ENCODE data around the gene APPL1. TPM values are rescaled to one million over a fixed set of nuclear protein-coding genes. Genes with fewer than 3 reads are reported as not detected.

APPL1 gene
- total and polyA plus RNA-seq, 2 donors (not counting 3 experiments of a cell fraction or from before 2014, with no cell fraction given), result 9.2 to 28.8 TPM

- H4K20me1 ChIP-seq (replicated peaks; ENCODE audit: control insufficient read depth, extremely low read depth, insufficient read depth, low read length), result peaks cover 2% of the 10 kb centered on the region
- no peaks in the 10 kb centered on the region for H3K9me3 ChIP-seq (replicated peaks; ENCODE audit: control insufficient read depth, insufficient read depth, low read length)
- H2AFZ ChIP-seq (ENCODE audit: low read depth, low read length), result no peak overlapping the region
- no peak overlapping the region for H3K27ac ChIP-seq (ENCODE audit: insufficient read depth, low read depth, low read length)
- POLR2A ChIA-PET, result no interaction called here
- no TSS peak for BruUV-seq (replicated peaks)
- TF ChIP-seq POLR2A (IDR thresholded peaks at IDR 0.05; ENCODE audit: low read depth, low read length), result no peak
- TF ChIP-seq, protein P1, sequence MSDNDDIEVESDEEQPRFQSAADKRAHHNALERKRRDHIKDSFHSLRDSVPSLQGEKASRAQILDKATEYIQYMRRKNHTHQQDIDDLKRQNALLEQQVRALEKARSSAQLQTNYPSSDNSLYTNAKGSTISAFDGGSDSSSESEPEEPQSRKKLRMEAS (IDR thresholded peaks at IDR 0.05; ENCODE audit: insufficient read depth, insufficient read length), result no peak
- TF ChIP-seq JUN (IDR thresholded peaks at IDR 0.05; ENCODE audit: borderline replicate concordance, insufficient read depth, insufficient read length, low read depth), result no peak
- no peak for TF ChIP-seq EZH2 (IDR thresholded peaks at IDR 0.05; ENCODE audit: borderline replicate concordance, low read depth, low read length, severe bottlenecking)
- TF ChIP-seq POLR2AphosphoS5 (IDR thresholded peaks at IDR 0.05; ENCODE audit: insufficient read depth, low read depth, low read length), result no peak
- H3K4me2 ChIP-seq (ENCODE audit: insufficient read depth, low read length), result no peak overlapping the region
- FAIRE-seq, result no peak
- CTCF ChIA-PET, result interaction anchor here (1.0 kb wide), 1 partner anchor 8 kb away, joined by 3 read pairs; no protein-coding TSS in a partner anchor
- no peaks in the 10 kb centered on the region for H3K9me1 ChIP-seq (replicated peaks; ENCODE audit: control insufficient read depth, extremely low read depth, insufficient read depth, low read length)
- no peaks in the 10 kb centered on the region for H3K79me2 ChIP-seq (ENCODE audit: control insufficient read depth, insufficient read depth, low read length)
- no peak for DNase-seq (ENCODE audit: low read depth, low spot score)
- dilution Hi-C loops (cut with MboI; ENCODE audit: extremely low pct_ligation_motif_present, low sequenced_read_pairs) (no loop called here), intact Hi-C loops (cut with micrococcal nuclease) (no loop called here)
- H3K4me3 ChIP-seq (replicated peaks in 1 of 3; ENCODE audit: insufficient read depth in 1 of 3, low read depth in 1 of 3, low read length in 3 of 3), result no peak overlapping the region
- no peaks in the 10 kb centered on the region for H3K27me3 ChIP-seq (ENCODE audit: control insufficient read depth in 2 of 2, insufficient read depth in 2 of 2, low read length in 2 of 2)
- H3K9ac ChIP-seq (replicated peaks; ENCODE audit: extremely low read depth, insufficient read depth, low read length), result no peak overlapping the region
- H3K36me3 ChIP-seq (ENCODE audit: control insufficient read depth in 2 of 2, extremely low read depth in 1 of 2, insufficient read depth in 2 of 2, low read length in 2 of 2), result peaks cover 3 to 4% of the 10 kb centered on the region in 2 experiments
- H3K4me1 ChIP-seq (ENCODE audit: control insufficient read depth, extremely low read depth, insufficient read depth, low read length), result peaks cover 10% of the 10 kb centered on the region
These were observed 34.4 kb downstream of the APPL1 start for GRCh38 chr3:57261929-57262328.

DNA sequence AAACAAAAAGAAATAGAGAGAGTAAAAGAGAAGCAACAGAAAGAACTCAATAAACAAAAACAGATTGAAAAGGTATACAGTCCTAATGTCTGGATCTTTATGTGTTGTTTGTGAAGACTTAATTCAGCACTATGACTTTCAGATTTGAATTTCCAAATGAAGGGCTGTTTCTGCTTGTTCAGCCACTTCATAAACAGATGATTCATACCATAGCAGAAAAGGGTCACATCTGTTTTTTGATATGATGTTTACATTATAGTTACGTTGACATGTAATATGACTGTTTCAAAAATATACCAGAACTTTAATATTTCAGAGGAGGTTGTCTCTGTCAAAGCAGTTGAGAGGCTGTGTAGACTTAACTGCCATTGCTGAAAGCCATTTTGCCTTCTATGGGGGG, 40.9 kb downstream of the APPL1 start:
- no peak for DNase-seq (ENCODE audit: low read depth, low spot score)
- POLR2A ChIA-PET, result no interaction called here
- Histone ChIP-seq H3K4me2 (ENCODE audit: insufficient read depth, low read length) (no peak overlapping the region), H2AFZ (ENCODE audit: low read depth, low read length) (no peak overlapping the region), H3K4me1 (ENCODE audit: control insufficient read depth, extremely low read depth, insufficient read depth, low read length) (no peaks in the 10 kb centered on the region), H3K27me3 (ENCODE audit: control insufficient read depth in 2 of 2, insufficient read depth in 2 of 2, low read length in 2 of 2) (no peaks in the 10 kb centered on the region), H3K36me3 (ENCODE audit: control insufficient read depth in 2 of 2, extremely low read depth in 1 of 2, insufficient read depth in 2 of 2, low read length in 2 of 2) (peaks cover 0 to 12% of the 10 kb centered on the region in 2 experiments), H3K9ac (replicated peaks; ENCODE audit: extremely low read depth, insufficient read depth, low read length) (no peak overlapping the region), H3K79me2 (ENCODE audit: control insufficient read depth, insufficient read depth, low read length) (no peaks in the 10 kb centered on the region), H4K20me1 (replicated peaks; ENCODE audit: control insufficient read depth, extremely low read depth, insufficient read depth, low read length) (no peaks in the 10 kb centered on the region), H3K4me3 (replicated peaks in 1 of 3; ENCODE audit: insufficient read depth in 1 of 3, low read depth in 1 of 3, low read length in 3 of 3) (no peak overlapping the region), H3K9me3 (replicated peaks; ENCODE audit: control insufficient read depth, insufficient read depth, low read length) (no peaks in the 10 kb centered on the region), H3K27ac (ENCODE audit: insufficient read depth, low read depth, low read length) (no peak overlapping the region), H3K9me1 (replicated peaks; ENCODE audit: control insufficient read depth, extremely low read depth, insufficient read depth, low read length) (no peaks in the 10 kb centered on the region)
- TF ChIP-seq JUN (IDR thresholded peaks at IDR 0.05; ENCODE audit: borderline replicate concordance, insufficient read depth, insufficient read length, low read depth) (no peak), EZH2 (IDR thresholded peaks at IDR 0.05; ENCODE audit: borderline replicate concordance, low read depth, low read length, severe bottlenecking) (no peak), FOS (IDR thresholded peaks at IDR 0.05; ENCODE audit: borderline replicate concordance, insufficient read depth, low read length) (no peak), POLR2AphosphoS5 (IDR thresholded peaks at IDR 0.05; ENCODE audit: insufficient read depth, low read depth, low read length) (no peak), GATA2 (IDR thresholded peaks at IDR 0.05; ENCODE audit: insufficient read depth, insufficient read length, low read depth, low read length) (no peak)
- TF ChIP-seq, protein P1 (IDR thresholded peaks at IDR 0.05; ENCODE audit: insufficient read depth, insufficient read length), result no peak
- TF ChIP-seq, protein P2, sequence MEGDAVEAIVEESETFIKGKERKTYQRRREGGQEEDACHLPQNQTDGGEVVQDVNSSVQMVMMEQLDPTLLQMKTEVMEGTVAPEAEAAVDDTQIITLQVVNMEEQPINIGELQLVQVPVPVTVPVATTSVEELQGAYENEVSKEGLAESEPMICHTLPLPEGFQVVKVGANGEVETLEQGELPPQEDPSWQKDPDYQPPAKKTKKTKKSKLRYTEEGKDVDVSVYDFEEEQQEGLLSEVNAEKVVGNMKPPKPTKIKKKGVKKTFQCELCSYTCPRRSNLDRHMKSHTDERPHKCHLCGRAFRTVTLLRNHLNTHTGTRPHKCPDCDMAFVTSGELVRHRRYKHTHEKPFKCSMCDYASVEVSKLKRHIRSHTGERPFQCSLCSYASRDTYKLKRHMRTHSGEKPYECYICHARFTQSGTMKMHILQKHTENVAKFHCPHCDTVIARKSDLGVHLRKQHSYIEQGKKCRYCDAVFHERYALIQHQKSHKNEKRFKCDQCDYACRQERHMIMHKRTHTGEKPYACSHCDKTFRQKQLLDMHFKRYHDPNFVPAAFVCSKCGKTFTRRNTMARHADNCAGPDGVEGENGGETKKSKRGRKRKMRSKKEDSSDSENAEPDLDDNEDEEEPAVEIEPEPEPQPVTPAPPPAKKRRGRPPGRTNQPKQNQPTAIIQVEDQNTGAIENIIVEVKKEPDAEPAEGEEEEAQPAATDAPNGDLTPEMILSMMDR (IDR thresholded peaks at IDR 0.05; ENCODE audit: extremely low read depth in 1 of 2, insufficient read depth in 1 of 2, low read depth in 1 of 2, low read length in 2 of 2), result no peak
- FAIRE-seq, result no peak
- CTCF ChIA-PET, result no interaction called here
- intact Hi-C loops (cut with micrococcal nuclease) (no loop called here), dilution Hi-C loops (cut with MboI; ENCODE audit: extremely low pct_ligation_motif_present, low sequenced_read_pairs) (no loop called here)
- BruUV-seq (replicated peaks), result no TSS peak

Measured in endothelial cell of umbilical vein (primary cell).